GM23338 (cell line): Measurements from ENCODE around the gene ZC3H12C. TPM values are rescaled to one million over a fixed set of nuclear protein-coding genes. Genes with fewer than 3 reads are reported as not detected.

Experiments
- ATAC-seq: fragments of 200-7000 bp; cut with Tn5 transposase; 3 replicates; pipeline ENCODE4 v1.9.1; 2020
- DNase-seq: peaks from one replicate; pipeline ENCODE4 v3.0.0-alpha.2; 2015; ENCODE audit warnings: low spot score
- H2AFZ ChIP-seq: fragments of 200-600 bp; sonication (generic); 2 replicates; pipeline ENCODE4 v1.8.0; 2016; ENCODE audit warnings: antibody characterized with exemption, mild to moderate bottlenecking, moderate library complexity
- H3F3A ChIP-seq: fragments of 200-600 bp; sonication (generic); replicated peaks from 2 replicates; pipeline ENCODE4 v1.8.0; 2017; ENCODE audit warnings: antibody characterized with exemption, mixed run types, low read depth
- H3K27ac ChIP-seq: fragments of 200-600 bp; sonication (generic); 2 replicates; pipeline ENCODE4 v1.6.1; 2016; ENCODE audit warnings: low read depth
- H3K27me3 ChIP-seq: fragments of 200-600 bp; sonication (generic); 2 replicates; pipeline ENCODE4 v1.8.0; 2016; ENCODE audit warnings: mild to moderate bottlenecking, mixed run types, moderate library complexity; ENCODE audit not compliant: insufficient read depth
- H3K36me3 ChIP-seq: fragments of 200-600 bp; sonication (generic); 2 replicates; pipeline ENCODE4 v1.8.0; 2016; ENCODE audit warnings: mild to moderate bottlenecking; ENCODE audit not compliant: insufficient read depth
- H3K4me1 ChIP-seq: fragments of 200-600 bp; sonication (generic); 2 replicates; pipeline ENCODE4 v1.8.0; 2016; ENCODE audit warnings: mild to moderate bottlenecking, moderate library complexity; ENCODE audit not compliant: insufficient read depth
- H3K4me2 ChIP-seq: fragments of 200-600 bp; sonication (generic); 2 replicates; pipeline ENCODE4 v1.7.1; 2017; ENCODE audit warnings: mixed run types
- H3K4me3 ChIP-seq: fragments of 200-600 bp; sonication (generic); 2 replicates; pipeline ENCODE4 v1.6.1; 2016; ENCODE audit warnings: mixed run types
- H3K79me2 ChIP-seq: fragments of 200-600 bp; sonication (generic); replicated peaks from 2 replicates; pipeline ENCODE4 v1.8.0; 2017; ENCODE audit warnings: mild to moderate bottlenecking; ENCODE audit not compliant: insufficient read depth
- H3K9me2 ChIP-seq: fragments of 200-600 bp; sonication (generic); 2 replicates; pipeline ENCODE4 v1.8.0; 2017; ENCODE audit not compliant: insufficient read depth
- H4K20me1 ChIP-seq: fragments of 200-600 bp; sonication (generic); replicated peaks from 2 replicates; pipeline ENCODE4 v1.8.0; 2017; ENCODE audit warnings: mild to moderate bottlenecking; ENCODE audit not compliant: insufficient read depth
- H3K27ac Mint-ChIP-seq: 2 replicates; pipeline ENCODE4 v1.8.0; 2020; ENCODE audit warnings: inconsistent platforms, mild to moderate bottlenecking, moderate library complexity, mixed read lengths
- H3K27me3 Mint-ChIP-seq: 3 replicates; pipeline ENCODE4 v1.8.0; 2022; ENCODE audit warnings: low read depth, mild to moderate bottlenecking, moderate library complexity, mixed read lengths, inconsistent platforms; ENCODE audit not compliant: insufficient read depth, poor library complexity
- H3K36me3 Mint-ChIP-seq: 3 replicates; pipeline ENCODE4 v1.8.0; 2021; ENCODE audit warnings: low read depth, mild to moderate bottlenecking, inconsistent platforms, moderate library complexity, mixed read lengths
- H3K4me1 Mint-ChIP-seq: 3 replicates; pipeline ENCODE4 v1.8.0; 2020; ENCODE audit warnings: mild to moderate bottlenecking, inconsistent platforms, mixed read lengths
- H3K4me3 Mint-ChIP-seq: 3 replicates; pipeline ENCODE4 v1.8.0; 2021; ENCODE audit warnings: moderate library complexity, mild to moderate bottlenecking, inconsistent platforms, mixed read lengths
- H3K9me3 Mint-ChIP-seq: 3 replicates; pipeline ENCODE4 v1.8.0; 2020; ENCODE audit warnings: moderate library complexity, mild to moderate bottlenecking, inconsistent platforms, mixed read lengths
- CREB1 ChIP-seq: fragments of 250-450 bp; sonication (Bioruptor Pico); IDR thresholded peaks from 2 replicates; pipeline ENCODE4 v1.5.0; 2020; ENCODE audit warnings: low read depth, mild to moderate bottlenecking, moderate library complexity
- EZH2 ChIP-seq: fragments of 200-600 bp; sonication (generic); IDR thresholded peaks from one replicate; pipeline ENCODE4 v1.8.0; 2017; ENCODE audit warnings: antibody characterized with exemption, mild to moderate bottlenecking, low read depth; ENCODE audit not compliant: unreplicated experiment
- JUNB ChIP-seq: IDR thresholded peaks from one replicate; pipeline ENCODE4 v1.6.1; 2016; ENCODE audit warnings: antibody characterized with exemption; ENCODE audit not compliant: unreplicated experiment
- POLR2AphosphoS5 ChIP-seq: IDR thresholded peaks from 2 replicates; pipeline ENCODE4 v1.6.1; 2016; ENCODE audit warnings: antibody characterized with exemption, low read depth
- REST ChIP-seq: IDR thresholded peaks from one replicate; pipeline ENCODE4 v1.6.1; 2018; ENCODE audit warnings: antibody characterized with exemption; ENCODE audit not compliant: unreplicated experiment
- STAT1 ChIP-seq: IDR thresholded peaks from one replicate; pipeline ENCODE4 v1.6.1; 2016; ENCODE audit warnings: antibody characterized with exemption; ENCODE audit not compliant: unreplicated experiment
- ZNF114 ChIP-seq: fragments of 250-450 bp; sonication (Bioruptor Pico); IDR thresholded peaks from 2 replicates; pipeline ENCODE4 v1.5.0; 2020; ENCODE audit warnings: mild to moderate bottlenecking, moderate library complexity
- ZNF331 ChIP-seq: fragments of 250-450 bp; sonication (Bioruptor Pico); IDR thresholded peaks from 2 replicates; pipeline ENCODE4 v1.5.0; 2020; ENCODE audit warnings: low read depth, mild to moderate bottlenecking, moderate library complexity
- polyA plus RNA-seq: library from polyadenylated mRNA; unstranded; fragments of >200 nt; fragmentation: Nextera tagmentation; extraction: Ambion mirVana; gene quantifications from 2 replicates; pipeline ENCODE4 v1.2.1, GENCODE V29; 2016
- total RNA-seq: library from RNA; depleted of rRNA; stranded (reverse); fragments of >200 nt; shearing (Covaris generic); gene quantifications from 2 replicates; pipeline ENCODE4 v1.2.3, GENCODE V29; 2014
- TF ChIP-seq, protein P1 (sequence below), 2 experiments: fragments of 200-600 bp in 1 of 2; sonication (generic) in 1 of 2; conservative IDR thresholded peaks; 2 replicates each; pipeline versions ENCODE4 v1.5.1 to v1.6.1; 2016 to 2017; ENCODE audit warnings: antibody characterized with exemption in 2 of 2, low read depth in 2 of 2, mild to moderate bottlenecking in 2 of 2, moderate library complexity in 1 of 2

ZC3H12C gene
- total and polyA plus RNA-seq, 2 experiments from 2014 or later, result 0.55 to 2.4 TPM

- ATAC-seq, result peak; percentile 26; the same call in 2 of the 3 replicates
- no peaks in the 10 kb centered on the region for H3K27me3 Mint-ChIP-seq
Observed at GRCh38 chr11:110200241-110200640, 107.0 kb downstream of the ZC3H12C start.

GRCh38 chr11:110200836-110201235 is 107.6 kb downstream of the ZC3H12C start:
- H3K27ac Mint-ChIP-seq, result no peak overlapping the region; the same call in 1 of the 2 replicates
- Histone ChIP-seq H3K4me1 (peaks cover 12% of the 10 kb centered on the region), H3K79me2 (no peaks in the 10 kb centered on the region), H3K27me3 (no peaks in the 10 kb centered on the region), H4K20me1 (no peaks in the 10 kb centered on the region), H3K4me3 (no peak overlapping the region), H3K4me2 (no peak overlapping the region), H3K36me3 (no peaks in the 10 kb centered on the region), H3K27ac (no peak overlapping the region), H3F3A (no peaks in the 10 kb centered on the region), H2AFZ (no peak overlapping the region), H3K9me2 (no peaks in the 10 kb centered on the region)
- no peaks in the 10 kb centered on the region for H3K9me3 Mint-ChIP-seq
- DNase-seq (no peak), ATAC-seq (no peak)
- H3K36me3 Mint-ChIP-seq, result no peaks in the 10 kb centered on the region
- no peaks in the 10 kb centered on the region for H3K27me3 Mint-ChIP-seq
- peaks cover 14% of the 10 kb centered on the region for H3K4me1 Mint-ChIP-seq
- H3K4me3 Mint-ChIP-seq, result no peak overlapping the region
- TF ChIP-seq JUNB, result no peak
- no peak for TF ChIP-seq ZNF331 (CRISPR knock-in tag)
- no peak for TF ChIP-seq CREB1 (CRISPR knock-in tag)
- no peak for TF ChIP-seq ZNF114 (CRISPR knock-in tag)
- TF ChIP-seq EZH2, result no peak
- no peak for TF ChIP-seq POLR2AphosphoS5
- TF ChIP-seq, protein P1, sequence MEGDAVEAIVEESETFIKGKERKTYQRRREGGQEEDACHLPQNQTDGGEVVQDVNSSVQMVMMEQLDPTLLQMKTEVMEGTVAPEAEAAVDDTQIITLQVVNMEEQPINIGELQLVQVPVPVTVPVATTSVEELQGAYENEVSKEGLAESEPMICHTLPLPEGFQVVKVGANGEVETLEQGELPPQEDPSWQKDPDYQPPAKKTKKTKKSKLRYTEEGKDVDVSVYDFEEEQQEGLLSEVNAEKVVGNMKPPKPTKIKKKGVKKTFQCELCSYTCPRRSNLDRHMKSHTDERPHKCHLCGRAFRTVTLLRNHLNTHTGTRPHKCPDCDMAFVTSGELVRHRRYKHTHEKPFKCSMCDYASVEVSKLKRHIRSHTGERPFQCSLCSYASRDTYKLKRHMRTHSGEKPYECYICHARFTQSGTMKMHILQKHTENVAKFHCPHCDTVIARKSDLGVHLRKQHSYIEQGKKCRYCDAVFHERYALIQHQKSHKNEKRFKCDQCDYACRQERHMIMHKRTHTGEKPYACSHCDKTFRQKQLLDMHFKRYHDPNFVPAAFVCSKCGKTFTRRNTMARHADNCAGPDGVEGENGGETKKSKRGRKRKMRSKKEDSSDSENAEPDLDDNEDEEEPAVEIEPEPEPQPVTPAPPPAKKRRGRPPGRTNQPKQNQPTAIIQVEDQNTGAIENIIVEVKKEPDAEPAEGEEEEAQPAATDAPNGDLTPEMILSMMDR (conservative IDR thresholded peaks at IDR 0.05; ENCODE audit: low read depth in 2 of 2), result no peak
- no peak for TF ChIP-seq REST

More at GRCh38 chr11:110200241-110200640, 107.0 kb downstream of the ZC3H12C start:
- H3K4me2 ChIP-seq, result no peak overlapping the region
- no peak overlapping the region for H2AFZ ChIP-seq
- H3F3A ChIP-seq, result no peaks in the 10 kb centered on the region
- H3K27ac ChIP-seq, result no peak overlapping the region
- Mint-ChIP-seq H3K36me3 (no peaks in the 10 kb centered on the region), H3K27ac (peak overlapping the region; percentile 88; the same call in 1 of the 2 replicates), H3K4me3 (no peak overlapping the region), H3K4me1 (peaks cover 14% of the 10 kb centered on the region), H3K9me3 (no peaks in the 10 kb centered on the region)
- H3K9me2 ChIP-seq, result no peaks in the 10 kb centered on the region
- peaks cover 12% of the 10 kb centered on the region for H3K4me1 ChIP-seq
- DNase-seq, result peak; percentile 33
- no peak for TF ChIP-seq REST
- TF ChIP-seq ZNF331 (CRISPR knock-in tag), result no peak
- no peak for TF ChIP-seq STAT1
- no peak for TF ChIP-seq JUNB
- H3K79me2 ChIP-seq, result no peaks in the 10 kb centered on the region
- H4K20me1 ChIP-seq, result no peaks in the 10 kb centered on the region
- no peak overlapping the region for H3K4me3 ChIP-seq
- H3K36me3 ChIP-seq, result no peaks in the 10 kb centered on the region
- H3K27me3 ChIP-seq, result no peaks in the 10 kb centered on the region
